GM12892 (cell line): ENCODE data around the gene MYO1D.

Experiments used
- POLR2A ChIP-seq: IDR thresholded peaks from 2 replicates; pipeline ENCODE4 v1.6.1; 2011; ENCODE audit warnings: low read depth, low read length, control low read depth
- POLR2AphosphoS5 ChIP-seq: IDR thresholded peaks from 2 replicates; pipeline ENCODE4 v1.6.1; 2011; ENCODE audit warnings: low read depth, low read length, control low read depth

- TF ChIP-seq POLR2A (no peak), POLR2AphosphoS5 (no peak)
Measured at GRCh38 chr17:32752934-32753333, 124.0 kb downstream of the MYO1D start.
